Stimulated activated CD4-positive, alpha-beta T cell treated with anti-CD3 and anti-CD28 coated beads, Interleukin-1b, Interleukin-23, amount 100 ng/mL, for 24 hours (primary cell): ENCODE measurements around the gene GPHN.

Source experiments
- DNase-seq, 4 experiments: peaks; one replicate each; pipeline ENCODE4 v3.0.0-alpha.2; 2020; ENCODE audit warnings: low read depth in 4 of 4, low spot score in 1 of 4

GPHN gene

DNA sequence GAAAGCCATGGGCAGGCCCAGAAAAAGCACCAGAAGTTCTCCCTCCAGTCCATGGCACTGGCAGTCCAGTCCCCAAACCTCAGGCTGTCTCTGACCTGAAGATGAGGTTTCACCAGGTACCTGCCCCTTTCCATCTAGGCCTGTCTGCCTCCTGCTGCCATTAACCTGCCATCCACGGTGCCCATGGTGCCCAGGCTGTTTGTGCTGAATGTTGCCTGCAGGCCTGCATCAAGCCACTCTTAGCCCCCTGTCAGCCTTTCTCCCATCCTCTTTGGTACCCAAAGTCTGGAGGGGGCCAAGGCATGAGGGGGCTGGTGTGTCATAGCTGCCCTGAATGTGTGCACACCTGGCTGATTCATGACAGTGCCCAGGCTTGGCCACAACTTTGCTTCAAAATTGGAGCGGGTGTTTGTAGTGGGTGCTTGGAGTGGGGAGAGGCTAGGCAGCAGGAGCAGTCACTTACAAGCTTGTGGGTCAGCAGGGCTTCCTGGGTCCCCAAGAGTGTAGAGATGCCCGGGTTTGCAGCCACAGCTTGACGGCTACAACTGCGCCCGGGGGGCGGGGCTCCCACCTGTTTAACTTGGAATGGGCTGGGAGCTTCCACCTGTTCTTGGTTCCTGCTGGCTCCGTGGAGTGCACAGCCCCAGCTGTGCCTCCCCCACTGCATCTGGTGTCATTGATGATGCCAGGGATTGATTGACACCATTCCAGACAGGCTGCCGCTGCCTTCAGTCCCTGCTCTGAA is 88.5 kb downstream of the GPHN start:
- DNase-seq: no peak

GRCh38 chr14:66600416-66600815 is 92.5 kb downstream of the GPHN start:
- no peak for DNase-seq

DNA sequence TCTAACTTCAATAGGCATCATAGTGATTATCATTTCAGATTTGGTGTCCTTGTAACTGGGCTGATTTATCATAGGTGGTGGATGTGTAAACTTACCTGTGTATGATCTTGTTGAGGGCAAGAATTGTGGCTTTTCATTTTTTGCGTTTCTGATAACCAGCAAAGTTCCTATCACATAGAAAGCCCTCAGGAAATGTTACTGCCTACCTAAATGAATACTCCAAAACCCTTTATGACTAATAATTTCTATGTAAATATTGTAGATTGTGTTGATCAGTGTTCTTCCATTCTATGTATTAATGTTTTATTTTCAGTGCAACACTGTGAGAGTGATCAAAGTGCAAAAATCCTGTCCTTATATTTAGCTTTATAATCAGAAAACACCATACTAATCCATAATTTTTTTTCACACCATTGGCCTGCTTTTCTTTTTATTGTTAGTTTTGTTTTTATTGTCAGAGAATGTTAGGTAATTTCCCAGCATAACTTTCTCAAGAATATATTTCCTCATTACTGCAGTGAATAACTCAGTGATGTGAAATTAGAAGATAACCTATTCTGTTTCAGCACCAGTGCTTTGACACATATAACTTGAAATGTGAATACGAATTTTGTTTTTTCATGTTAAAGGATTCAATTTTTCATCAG is 94.1 kb downstream of the GPHN start:
- DNase-seq: no peak

DNA sequence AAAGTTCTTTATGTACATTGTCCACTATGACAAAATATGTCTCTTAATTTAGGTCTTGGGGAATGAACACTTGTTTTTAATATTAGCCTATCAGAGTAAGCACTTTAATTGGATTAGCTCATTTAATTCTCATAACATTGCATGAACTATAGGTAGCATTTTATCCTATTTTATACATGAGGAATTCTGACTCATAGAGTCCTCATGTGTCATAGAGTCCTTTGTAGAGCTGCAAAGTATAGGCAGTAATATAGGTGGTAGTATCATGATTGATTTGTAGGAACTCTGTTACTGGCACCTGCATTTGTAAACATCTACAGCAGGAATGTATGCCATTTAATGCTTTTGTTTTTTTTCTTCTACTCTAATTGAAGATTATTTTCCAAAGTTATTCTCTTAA is 96.0 kb downstream of the GPHN start:
- no peak for DNase-seq

- DNase-seq: no peak
These were observed 98.9 kb downstream of the GPHN start for GRCh38 chr14:66606826-66607225.

GRCh38 chr14:66610154-66610563 is 102.2 kb downstream of the GPHN start:
- no peak for DNase-seq

- no peak for DNase-seq
These were observed 105.4 kb downstream of the GPHN start for GRCh38 chr14:66613344-66613743.

- DNase-seq: no peak
These were observed 112.0 kb downstream of the GPHN start for GRCh38 chr14:66619952-66620351.

- no peak for DNase-seq
These were observed 115.9 kb downstream of the GPHN start for GRCh38 chr14:66623838-66624237.

GRCh38 chr14:66624336-66624937 is 116.5 kb downstream of the GPHN start:
- DNase-seq: no peak

DNA sequence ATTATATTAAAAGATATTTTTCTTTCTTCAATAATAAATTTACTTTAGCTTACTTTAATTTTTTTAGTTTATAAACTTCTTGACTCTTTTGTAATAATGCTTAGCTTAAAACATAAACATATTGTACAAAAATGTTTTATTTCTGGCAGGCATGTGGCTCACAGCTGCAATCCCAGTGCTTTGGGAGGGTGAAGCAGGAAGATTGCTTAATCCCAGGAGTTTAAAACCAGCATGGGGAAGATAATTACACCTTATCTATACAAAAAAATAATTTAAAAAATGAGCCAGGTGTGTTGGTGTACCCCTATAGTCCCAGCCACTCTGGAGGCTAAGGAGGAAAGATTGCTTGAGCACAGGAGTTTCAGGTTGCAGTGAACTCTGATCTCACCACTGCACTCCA is 120.7 kb downstream of the GPHN start:
- no peak for DNase-seq

DNA sequence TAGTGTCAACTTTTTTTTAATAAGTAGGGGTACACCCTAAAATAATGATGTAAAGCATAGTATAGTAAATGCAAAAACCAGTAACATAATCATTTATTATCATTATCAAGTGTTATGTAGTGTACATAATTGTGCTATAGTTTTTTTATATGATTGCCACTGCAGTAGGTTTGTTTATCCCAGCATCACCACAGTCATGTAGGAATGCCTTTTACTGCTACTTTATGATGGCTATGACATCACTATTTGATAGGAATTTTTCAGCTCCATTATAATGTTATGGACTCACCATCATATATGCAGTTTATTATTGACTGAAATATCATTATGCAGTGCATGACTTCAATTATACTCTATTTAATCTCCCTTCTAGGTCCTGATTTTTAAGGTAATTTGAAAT is 121.6 kb downstream of the GPHN start:
- no peak for DNase-seq

GRCh38 chr14:66634876-66635275 is 126.9 kb downstream of the GPHN start:
- DNase-seq: no peak

DNA sequence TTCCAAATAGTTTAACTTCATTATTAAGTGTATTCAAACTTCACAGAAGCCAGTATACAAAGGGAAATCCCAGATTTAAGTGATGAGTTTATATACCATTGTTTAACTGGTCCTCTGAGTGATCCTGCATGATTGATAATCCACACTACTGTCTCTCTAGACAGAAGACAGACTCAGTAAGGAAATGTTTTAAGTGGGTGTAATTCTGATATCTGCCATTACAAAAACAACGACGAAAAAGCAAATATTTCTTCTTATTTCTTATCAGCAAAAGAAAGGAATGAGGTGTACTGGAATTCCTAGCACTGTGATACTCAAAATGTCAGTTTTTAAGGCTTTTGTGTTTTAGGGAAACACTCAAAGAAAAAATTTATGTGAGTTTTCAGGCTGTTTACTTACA is 127.5 kb downstream of the GPHN start:
- no peak for DNase-seq

DNA sequence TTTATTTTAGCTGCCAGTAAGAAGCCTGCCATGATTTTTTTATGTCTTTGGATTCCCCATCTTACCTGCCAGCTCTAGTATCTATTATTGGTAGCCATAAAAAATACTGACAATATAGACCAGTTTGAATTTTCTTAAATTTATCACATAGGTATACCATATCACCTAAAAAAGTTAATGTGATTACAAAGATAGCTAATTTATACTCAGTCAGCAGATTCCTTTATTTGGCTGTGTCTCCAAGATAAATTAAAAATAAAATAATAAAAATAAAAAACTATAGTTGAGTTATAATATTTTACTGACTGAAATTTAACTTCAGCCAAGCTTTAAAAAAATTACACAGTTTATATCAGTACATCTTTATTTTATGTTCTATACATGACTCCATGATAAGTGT is 128.3 kb downstream of the GPHN start:
- no peak for DNase-seq

DNA sequence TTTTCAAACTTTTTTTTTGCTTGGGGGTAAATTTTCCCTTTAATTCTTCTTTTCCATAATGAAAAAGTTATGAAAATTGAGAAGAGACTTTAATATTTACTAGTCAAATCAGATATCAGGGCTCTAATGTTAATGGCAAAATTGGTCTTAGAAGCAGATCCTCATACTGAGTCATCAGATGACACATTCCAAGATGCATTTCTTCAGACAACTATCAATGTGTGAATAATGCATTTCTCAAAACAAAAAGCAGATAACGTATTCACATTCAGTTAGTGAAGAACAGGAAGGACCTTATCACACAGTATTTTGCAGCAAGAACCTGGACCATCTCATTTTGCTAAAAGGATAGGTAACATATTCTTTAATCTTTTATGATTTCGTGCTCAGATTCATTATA is 130.7 kb downstream of the GPHN start:
- no peak for DNase-seq

DNA sequence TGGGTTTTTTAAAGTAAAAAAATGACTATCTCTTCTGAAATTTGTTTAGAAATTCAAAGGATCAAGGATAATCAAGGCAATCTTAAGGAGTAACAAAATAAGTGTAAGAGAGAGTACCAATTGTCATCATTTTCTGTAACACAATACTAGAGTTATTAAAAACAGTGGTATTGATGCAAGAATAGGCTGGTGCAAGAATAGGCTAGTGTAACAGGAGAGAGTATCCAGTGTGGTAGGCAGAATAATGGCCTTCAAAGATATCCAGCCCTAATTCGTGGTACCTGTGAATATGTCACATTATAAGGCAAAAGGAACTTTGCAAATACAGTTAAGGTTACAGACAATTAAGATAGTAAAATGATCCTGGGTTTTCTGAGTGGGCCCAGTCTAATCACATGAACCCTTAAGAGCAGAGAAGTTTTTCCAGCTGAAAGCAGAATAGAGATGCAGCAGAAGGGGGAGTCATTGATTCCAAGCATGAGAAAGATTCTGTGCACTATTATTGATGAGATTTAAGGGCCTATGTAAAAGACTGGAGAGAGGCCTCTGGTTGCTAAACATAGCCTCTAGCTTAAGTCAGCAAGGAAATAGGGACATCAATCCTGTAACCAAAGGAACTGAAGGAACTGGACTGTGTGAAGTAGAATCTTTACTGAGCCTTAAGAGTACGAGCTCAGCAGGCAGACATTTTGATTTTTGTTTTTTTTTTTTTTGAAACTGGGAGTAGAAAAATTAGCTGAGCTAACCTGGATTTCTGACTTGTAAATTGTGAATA is 134.1 kb downstream of the GPHN start:
- DNase-seq: no peak

DNA sequence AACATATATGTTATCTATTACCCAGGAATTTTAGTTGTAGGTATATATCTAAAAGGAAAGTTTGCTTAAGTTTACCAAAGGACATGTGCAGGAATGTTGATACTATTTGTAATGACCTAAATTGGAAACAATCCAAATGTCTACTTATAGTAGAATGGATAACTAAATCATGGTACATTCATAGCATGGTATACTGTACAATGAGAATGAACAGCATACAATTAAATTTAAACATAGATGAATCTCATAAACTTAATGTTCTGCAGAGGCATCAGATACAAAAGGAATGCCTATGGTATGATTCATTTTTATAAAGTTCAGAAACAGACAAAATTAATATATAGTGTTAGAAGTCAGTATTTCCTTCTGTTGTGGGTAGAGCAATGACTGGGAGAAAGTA is 135.4 kb downstream of the GPHN start:
- no peak for DNase-seq

GRCh38 chr14:66645716-66646115 is 137.8 kb downstream of the GPHN start:
- no peak for DNase-seq

DNA sequence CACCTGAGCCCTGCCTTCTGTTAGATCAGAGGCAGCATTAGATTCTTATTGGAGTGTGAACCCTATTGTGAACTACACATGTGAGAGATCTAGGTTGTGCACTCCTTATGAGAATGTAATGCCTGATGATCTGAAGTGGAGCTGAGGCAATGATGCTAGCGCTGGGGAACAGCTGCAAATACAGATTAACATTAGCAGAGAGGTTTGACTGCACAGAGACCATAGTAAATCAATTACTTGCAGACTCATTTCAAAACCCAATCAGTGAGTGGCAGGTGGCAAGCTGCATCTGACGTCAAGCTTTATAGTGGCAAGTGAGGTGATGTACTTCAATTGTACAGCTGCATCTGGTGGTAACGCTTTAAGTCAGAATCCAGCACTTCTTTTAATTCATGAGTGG is 141.6 kb downstream of the GPHN start:
- DNase-seq: no peak

DNA sequence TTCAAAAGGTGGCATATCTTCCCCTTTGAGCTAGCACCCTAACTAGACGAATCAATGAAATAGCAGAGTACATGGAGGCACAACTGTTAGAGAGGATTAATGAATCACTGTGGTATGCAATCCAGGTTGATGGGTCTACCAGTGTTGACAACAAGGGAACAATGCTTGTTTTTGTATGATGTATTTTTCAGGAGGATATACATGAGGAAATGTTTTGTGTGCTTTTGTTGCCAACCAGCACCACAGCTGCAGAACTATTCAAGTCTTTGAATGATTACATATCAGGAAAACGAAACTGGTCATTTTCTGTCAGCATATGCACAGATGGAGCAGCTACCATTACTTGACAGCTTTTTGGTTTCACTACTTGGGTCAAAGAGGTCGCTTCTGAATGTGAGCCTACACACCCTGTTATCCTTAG is 142.6 kb downstream of the GPHN start:
- no peak for DNase-seq
